PC-3 (cell line): ENCODE data around the gene FAM184A. TPM values are rescaled to one million over a fixed set of nuclear protein-coding genes. Genes with fewer than 3 reads are reported as not detected.

Experiments
- ATAC-seq: fragments of 200-7000 bp; cut with Tn5 transposase; 2 replicates; pipeline ENCODE4 v1.9.1; 2020; ENCODE audit warnings: mild to moderate bottlenecking, moderate library complexity
- BruUV-seq: library from RNA; stranded (reverse); fragments of 400-500 nt; replicated peaks from 2 replicates; lab custom pipeline; 2021; lab: Mats Ljungman, UMichigan
- CTCF ChIA-PET: fragments of 300-600 bp; sonication (Branson Sonifier 250); formaldehyde crosslinking; loops from one replicate; lab custom pipeline; 2022; ENCODE audit warnings: antibody characterized with exemption; lab: Charles Lee
- POLR2A ChIA-PET: fragments of 300-600 bp; sonication (Branson Sonifier 250); formaldehyde crosslinking; loops from one replicate; lab custom pipeline; 2022; ENCODE audit warnings: antibody characterized with exemption; ENCODE audit not compliant: unreplicated experiment; lab: Charles Lee
- DNase-seq: peaks from one replicate; pipeline ENCODE4 v3.0.0-alpha.2; 2015
- H2AFZ ChIP-seq: fragments of 300-600 bp; sonication (generic); 2 replicates; pipeline ENCODE4 v1.6.0; 2016; ENCODE audit warnings: antibody characterized with exemption, low read length
- H3F3A ChIP-seq: fragments of 300-600 bp; sonication (generic); one replicate; pipeline ENCODE4 v1.6.0; 2017; ENCODE audit warnings: antibody characterized with exemption, low read length, control low read depth, mild to moderate bottlenecking; ENCODE audit not compliant: unreplicated experiment
- H3K27ac ChIP-seq: fragments of 300-600 bp; sonication (generic); 2 replicates; pipeline ENCODE4 v1.5.1; 2016; ENCODE audit warnings: mild to moderate bottlenecking, low read length
- H3K27me3 ChIP-seq: fragments of 300-600 bp; sonication (generic); 2 replicates; pipeline ENCODE4 v1.6.1; 2016; ENCODE audit warnings: low read length, mixed read lengths
- H3K36me3 ChIP-seq: fragments of 300-600 bp; sonication (generic); 2 replicates; pipeline ENCODE4 v1.6.1; 2016; ENCODE audit warnings: low read depth, mixed run types, low read length, mixed read lengths
- H3K4me1 ChIP-seq: fragments of 300-600 bp; sonication (generic); 2 replicates; pipeline ENCODE4 v1.5.1; 2016; ENCODE audit warnings: low read length; ENCODE audit not compliant: insufficient read depth
- H3K4me2 ChIP-seq: fragments of 300-600 bp; sonication (generic); 2 replicates; pipeline ENCODE4 v1.6.0; 2016; ENCODE audit warnings: low read length
- H3K4me3 ChIP-seq: fragments of 300-600 bp; sonication (generic); 2 replicates; pipeline ENCODE4 v1.5.1; 2016; ENCODE audit warnings: mild to moderate bottlenecking, low read length, mixed read lengths
- H3K79me2 ChIP-seq: fragments of 300-600 bp; sonication (generic); 2 replicates; pipeline ENCODE4 v1.6.1; 2017; ENCODE audit warnings: low read length, mixed read lengths
- H3K9ac ChIP-seq: fragments of 300-600 bp; sonication (generic); 2 replicates; pipeline ENCODE4 v1.6.0; 2016; ENCODE audit warnings: mild to moderate bottlenecking, low read length
- H3K9me2 ChIP-seq: fragments of 300-600 bp; sonication (generic); replicated peaks from 2 replicates; pipeline ENCODE4 v1.6.1; 2016; ENCODE audit warnings: mixed run types, low read length, mixed read lengths
- H3K9me3 ChIP-seq: fragments of 300-600 bp; sonication (generic); 2 replicates; pipeline ENCODE4 v1.6.1; 2016; ENCODE audit warnings: low read length, mixed read lengths
- H4K20me1 ChIP-seq: fragments of 300-600 bp; sonication (generic); 2 replicates; pipeline ENCODE4 v1.6.1; 2016; ENCODE audit warnings: low read length, mixed read lengths
- CTCF ChIP-seq: fragments of 300-600 bp; sonication (generic); conservative IDR thresholded peaks from 2 replicates; pipeline ENCODE4 v1.5.1; 2017; ENCODE audit warnings: antibody characterized with exemption, low read depth, mild to moderate bottlenecking, low read length
- EZH2 ChIP-seq: fragments of 300-600 bp; sonication (generic); IDR thresholded peaks from one replicate; pipeline ENCODE4 v1.6.1; 2017; ENCODE audit warnings: antibody characterized with exemption, mild to moderate bottlenecking, low read length; ENCODE audit not compliant: unreplicated experiment
- EZH2phosphoT487 ChIP-seq: fragments of 300-600 bp; sonication (generic); IDR thresholded peaks from 2 replicates; pipeline ENCODE4 v1.6.1; 2018; ENCODE audit warnings: mild to moderate bottlenecking, antibody characterized with exemption, low read length, borderline replicate concordance
- intact Hi-C: fragments of 100-400 bp; cut with micrococcal nuclease; formaldehyde crosslinking; loops from 2 replicates; pipeline ENCODE4 v1.9.0; 2023
- total RNA-seq: library from RNA; depleted of rRNA; stranded (reverse); fragments of >200 nt; gene quantifications from 2 replicates; pipeline ENCODE4 v1.2.3, GENCODE V29; 2014

Gene FAM184A
- total RNA-seq, 1 experiment from 2014 or later, result 4.4 TPM

GRCh38 chr6:119110601-119111548 lies 32.4 kb upstream of the FAM184A start:
- Histone ChIP-seq H3K4me3 (no peak overlapping the region), H3K79me2 (no peaks in the 10 kb centered on the region), H2AFZ (no peak overlapping the region), H4K20me1 (no peaks in the 10 kb centered on the region), H3K9ac (no peak overlapping the region), H3K9me2 (no peaks in the 10 kb centered on the region), H3K9me3 (no peaks in the 10 kb centered on the region), H3K36me3 (no peaks in the 10 kb centered on the region), H3K27me3 (no peaks in the 10 kb centered on the region), H3F3A (no peaks in the 10 kb centered on the region), H3K27ac (no peak overlapping the region), H3K4me2 (0 out of 2 replicates have a peak overlapping the region, but pooled peaks have one; percentile 20), H3K4me1 (no peaks in the 10 kb centered on the region)
- CTCF ChIA-PET, result interaction anchor here (0.5 to 1.8 kb wide), 9 partner anchors 8 to 847 kb away, joined by 3 to 19 read pairs (median 4); no protein-coding TSS in a partner anchor
- DNase-seq, result peak; percentile 73
- intact Hi-C loops, result loop anchor here (1.0 to 10.0 kb wide), 3 partner anchors 143 to 546 kb away; no protein-coding TSS in a partner anchor
- POLR2A ChIA-PET, result no interaction called here
- TF ChIP-seq EZH2 (no peak), CTCF (peak; percentile 73)
- peak; percentile 76 for ATAC-seq
- no TSS peak for BruUV-seq

- no TSS peak for BruUV-seq
- Histone ChIP-seq H3K27me3 (no peaks in the 10 kb centered on the region), H4K20me1 (no peaks in the 10 kb centered on the region), H3F3A (no peaks in the 10 kb centered on the region), H3K9me2 (no peaks in the 10 kb centered on the region), H3K36me3 (no peaks in the 10 kb centered on the region), H3K9ac (no peak overlapping the region), H3K4me2 (no peak overlapping the region), H3K4me1 (no peaks in the 10 kb centered on the region), H2AFZ (no peak overlapping the region), H3K9me3 (no peaks in the 10 kb centered on the region), H3K4me3 (no peak overlapping the region), H3K27ac (no peak overlapping the region), H3K79me2 (no peaks in the 10 kb centered on the region)
- no peak for TF ChIP-seq EZH2phosphoT487
- no peak for TF ChIP-seq EZH2
- no peak for TF ChIP-seq CTCF
- CTCF ChIA-PET, result interaction anchor here (0.7 to 1.8 kb wide), 4 partner anchors 7 to 147 kb away, joined by 3 to 19 read pairs (median 10); no protein-coding TSS in a partner anchor
- DNase-seq (no peak), ATAC-seq (no peak)
- intact Hi-C loops, result loop anchor here (1.0 to 10.0 kb wide), 3 partner anchors 141 to 545 kb away; no protein-coding TSS in a partner anchor
- POLR2A ChIA-PET, result no interaction called here
Observed at GRCh38 chr6:119109654-119110325, 31.3 kb upstream of the FAM184A start.
